Ectodermal cell (in vitro differentiated cells): ENCODE measurements around the gene ACYP2.
"Not testable (repeated sequence)": the region's sequence is repeated elsewhere in the genome, so short reads cannot be mapped to it uniquely, and the experiment has no call there.

Experiments
- H3K27ac ChIP-seq: 2 replicates; pipeline ENCODE4 v1.7.0; 2013; ENCODE audit warnings: mild to moderate bottlenecking, low read depth, low read length; ENCODE audit not compliant: insufficient read depth, poor library complexity, severe bottlenecking
- H3K27me3 ChIP-seq: 2 replicates; pipeline ENCODE4 v1.7.0; 2013; ENCODE audit warnings: mild to moderate bottlenecking, low read length; ENCODE audit not compliant: insufficient read depth, control insufficient read depth, poor library complexity, severe bottlenecking
- H3K36me3 ChIP-seq: one replicate; pipeline ENCODE4 v1.7.0; 2013; ENCODE audit warnings: low read length; ENCODE audit not compliant: control insufficient read depth, insufficient read depth
- H3K4me1 ChIP-seq: one replicate; pipeline ENCODE4 v1.7.0; 2013; ENCODE audit warnings: low read length; ENCODE audit not compliant: control insufficient read depth, insufficient read depth
- H3K4me3 ChIP-seq: 2 replicates; pipeline ENCODE4 v1.7.0; 2013; ENCODE audit warnings: low read depth, low read length, control low read depth; ENCODE audit not compliant: insufficient read depth
- H3K9me3 ChIP-seq: 2 replicates; pipeline ENCODE4 v1.7.0; 2013; ENCODE audit warnings: mild to moderate bottlenecking, low read length, moderate library complexity; ENCODE audit not compliant: control insufficient read depth
- WGBS, 2 experiments: methylation state at CpG; one replicate each; pipeline ENCODE4 v1.1.7; 2013; ENCODE audit warnings: missing lambda C conversion rate in 2 of 2; 5-methylcytosine and 5-hydroxymethylcytosine counted together

The ACYP2 gene

GRCh38 chr2:54081574-54081973 lies 33.8 kb upstream of the ACYP2 start:
- Histone ChIP-seq H3K36me3 (no peaks in the 10 kb centered on the region), H3K9me3 (no peaks in the 10 kb centered on the region), H3K4me3 (no peak overlapping the region), H3K4me1 (no peaks in the 10 kb centered on the region), H3K27me3 (no peaks in the 10 kb centered on the region), H3K27ac (no peak overlapping the region)
- WGBS, 2 experiments, result 92 to 94% methylated on average over 6 of the region's 6 CpGs

- no peaks in the 10 kb centered on the region for H3K9me3 ChIP-seq
- no peaks in the 10 kb centered on the region for H3K36me3 ChIP-seq
- H3K27ac ChIP-seq, result no peak overlapping the region
- WGBS, 2 experiments, result 84 to 88% methylated on average over 6 of the region's 6 CpGs
- no peaks in the 10 kb centered on the region for H3K27me3 ChIP-seq
- no peak overlapping the region for H3K4me3 ChIP-seq
- H3K4me1 ChIP-seq, result peaks cover 5% of the 10 kb centered on the region
These were observed 32.4 kb upstream of the ACYP2 start for GRCh38 chr2:54083021-54083420.

GRCh38 chr2:54083445-54083844 lies 32.0 kb upstream of the ACYP2 start:
- H3K36me3 ChIP-seq, result no peaks in the 10 kb centered on the region
- H3K9me3 ChIP-seq, result no peaks in the 10 kb centered on the region
- no peaks in the 10 kb centered on the region for H3K27me3 ChIP-seq
- peaks cover 10% of the 10 kb centered on the region for H3K4me1 ChIP-seq
- WGBS, 2 experiments, result 88 to 90% methylated on average over 1 of the region's 1 CpG
- no peak overlapping the region for H3K27ac ChIP-seq
- no peak overlapping the region for H3K4me3 ChIP-seq

- no peaks in the 10 kb centered on the region for H3K9me3 ChIP-seq
- no peaks in the 10 kb centered on the region for H3K36me3 ChIP-seq
- WGBS, 2 experiments, result 81 to 88% methylated on average over 2 to 3 of the region's 3 CpGs
These were observed 30.8 kb upstream of the ACYP2 start for GRCh38 chr2:54084600-54084999.

DNA sequence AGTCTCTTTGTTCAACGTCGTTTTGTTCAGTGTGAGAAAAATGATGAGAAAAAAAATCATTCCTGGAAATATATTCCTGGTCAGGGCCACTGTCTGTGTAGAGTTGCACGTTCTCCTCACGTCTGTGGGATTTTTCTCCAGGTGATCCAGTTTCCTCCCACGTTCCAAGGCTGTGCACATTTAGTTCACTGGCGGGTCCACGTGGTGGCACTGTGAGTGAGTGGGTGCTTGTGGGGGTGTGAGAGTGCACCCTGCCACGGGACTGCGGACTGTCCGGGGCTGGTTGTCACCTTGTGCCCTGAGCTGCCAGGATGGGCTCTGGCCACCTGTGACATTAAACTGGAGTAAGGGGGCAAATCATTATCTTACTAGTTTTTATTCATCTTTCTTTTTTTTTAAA lies 30.3 kb upstream of the ACYP2 start:
- Histone ChIP-seq H3K4me1 (peaks cover 11% of the 10 kb centered on the region), H3K9me3 (no peaks in the 10 kb centered on the region), H3K4me3 (no peak overlapping the region), H3K36me3 (no peaks in the 10 kb centered on the region), H3K27ac (no peak overlapping the region), H3K27me3 (no peaks in the 10 kb centered on the region)
- 90 to 91% methylated on average over 9 to 10 of the region's 10 CpGs for WGBS, 2 experiments

More at GRCh38 chr2:54084600-54084999, 30.8 kb upstream of the ACYP2 start:
- H3K4me1 ChIP-seq, result peaks cover 11% of the 10 kb centered on the region
- H3K27ac ChIP-seq, result no peak overlapping the region
- H3K27me3 ChIP-seq, result no peaks in the 10 kb centered on the region
- H3K4me3 ChIP-seq, result no peak overlapping the region

GRCh38 chr2:54086157-54086556 lies 29.3 kb upstream of the ACYP2 start:
- Histone ChIP-seq H3K36me3 (no peaks in the 10 kb centered on the region), H3K4me3 (no peak overlapping the region), H3K27me3 (no peaks in the 10 kb centered on the region), H3K4me1 (peaks cover 11% of the 10 kb centered on the region), H3K27ac (no peak overlapping the region), H3K9me3 (no peaks in the 10 kb centered on the region)
- 85 to 92% methylated on average over 1 of the region's 2 CpGs for WGBS, 2 experiments

DNA sequence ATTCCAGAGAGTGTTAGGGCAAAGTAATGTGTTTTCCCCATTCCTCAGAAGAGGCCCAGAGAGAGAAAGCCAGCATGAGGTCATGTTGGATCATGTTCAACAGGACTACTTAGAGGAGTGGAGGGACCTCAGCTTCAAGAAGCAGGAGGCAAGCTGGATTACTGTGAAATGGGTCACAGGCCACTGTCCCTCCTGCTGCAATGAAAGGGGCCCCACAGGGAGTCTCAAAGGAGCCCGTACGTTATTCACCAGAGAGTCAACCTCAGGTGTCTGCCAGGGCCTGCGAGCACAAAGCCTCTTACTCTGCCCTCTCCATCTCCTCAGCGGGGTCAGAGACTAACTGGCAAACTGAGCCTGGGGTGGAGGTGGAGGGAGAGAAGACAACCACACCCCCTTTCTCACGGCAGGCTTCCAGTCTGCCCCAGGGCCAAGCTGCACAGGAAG lies 27.2 kb upstream of the ACYP2 start:
- H3K27me3 ChIP-seq, result no peaks in the 10 kb centered on the region
- no peaks in the 10 kb centered on the region for H3K9me3 ChIP-seq
- 34 to 46% methylated on average over 4 to 5 of the region's 5 CpGs for WGBS, 2 experiments
- no peaks in the 10 kb centered on the region for H3K36me3 ChIP-seq
- H3K4me1 ChIP-seq, result peaks cover 18% of the 10 kb centered on the region
- H3K27ac ChIP-seq, result no peak overlapping the region
- no peak overlapping the region for H3K4me3 ChIP-seq

- Histone ChIP-seq H3K4me3 (no peak overlapping the region), H3K27me3 (no peaks in the 10 kb centered on the region), H3K27ac (no peak overlapping the region), H3K9me3 (no peaks in the 10 kb centered on the region), H3K36me3 (no peaks in the 10 kb centered on the region), H3K4me1 (peaks cover 18% of the 10 kb centered on the region)
- WGBS, 2 experiments, result 71 to 100% methylated on average over 1 to 2 of the region's 2 CpGs
These were observed 26.7 kb upstream of the ACYP2 start for GRCh38 chr2:54088719-54089118.

DNA sequence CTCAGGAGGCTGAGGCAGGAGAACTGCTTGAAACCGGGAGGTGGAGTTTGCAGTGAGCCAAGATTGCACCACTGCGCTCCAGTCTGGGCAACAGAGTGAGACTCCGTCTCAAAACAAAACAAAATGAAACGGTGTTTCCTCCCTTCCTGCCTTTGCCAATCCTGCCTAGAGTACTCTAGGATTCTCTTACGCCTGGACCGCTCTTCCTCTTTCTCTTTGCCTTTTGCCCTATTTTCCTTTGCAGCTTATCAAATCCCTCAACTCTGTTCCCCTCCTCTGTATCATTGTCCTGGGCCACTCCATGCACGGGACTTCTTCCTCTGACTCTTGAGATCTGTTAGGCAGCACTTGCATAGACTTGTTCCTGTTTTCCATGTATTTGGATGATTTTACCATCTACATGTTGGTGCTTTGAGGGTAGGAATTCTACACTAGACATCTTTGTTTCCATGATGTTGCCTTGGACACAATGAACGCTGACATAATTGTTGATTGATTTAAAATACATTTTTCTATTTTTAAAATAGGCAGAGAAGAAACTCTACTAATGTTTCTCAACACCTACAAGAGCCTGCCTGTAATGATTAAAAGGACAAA lies 24.8 kb upstream of the ACYP2 start:
- Histone ChIP-seq H3K4me1 (peaks cover 18% of the 10 kb centered on the region), H3K27ac (no peak overlapping the region), H3K27me3 (no peaks in the 10 kb centered on the region), H3K4me3 (no peak overlapping the region), H3K9me3 (no peaks in the 10 kb centered on the region), H3K36me3 (no peaks in the 10 kb centered on the region)
- WGBS, 2 experiments, result 92 to 96% methylated on average over 7 to 8 of the region's 8 CpGs

GRCh38 chr2:54092940-54093339 lies 22.5 kb upstream of the ACYP2 start:
- Histone ChIP-seq H3K27me3 (no peaks in the 10 kb centered on the region), H3K27ac (no peak overlapping the region), H3K4me3 (no peak overlapping the region), H3K4me1 (peaks cover 13% of the 10 kb centered on the region), H3K9me3 (no peaks in the 10 kb centered on the region), H3K36me3 (no peaks in the 10 kb centered on the region)
- 30 to 31% methylated on average over 4 of the region's 4 CpGs for WGBS, 2 experiments

GRCh38 chr2:54095406-54095805 lies 20.0 kb upstream of the ACYP2 start:
- H3K36me3 ChIP-seq, H3K27ac ChIP-seq: not testable (repeated sequence)
- WGBS, 2 experiments, result 94 to 97% methylated on average over 22 to 30 of the region's 30 CpGs

More at GRCh38 chr2:54095406-54095805, 20.0 kb upstream of the ACYP2 start:
- H3K9me3 ChIP-seq, H3K4me3 ChIP-seq, H3K27me3 ChIP-seq, H3K4me1 ChIP-seq: not testable (repeated sequence)
